NT2/D1 (cell line): ENCODE results near the gene BCL11B.

Experiments
- SUZ12 ChIP-seq: IDR thresholded peaks from 2 replicates; pipeline ENCODE4 v1.6.1; 2011; ENCODE audit not compliant: insufficient read length, insufficient read depth; ENCODE audit errors: extremely low read depth
- YY1 ChIP-seq: IDR thresholded peaks from 2 replicates; pipeline ENCODE4 v1.6.1; 2011; ENCODE audit not compliant: insufficient read length, insufficient read depth
- ZNF274 ChIP-seq: IDR thresholded peaks from 2 replicates; pipeline ENCODE4 v1.6.1; 2011; ENCODE audit warnings: mild to moderate bottlenecking, low read depth, low read length

GRCh38 chr14:99182548-99183250 is 89.3 kb downstream of the BCL11B start:
- no peak for TF ChIP-seq ZNF274
- no peak for TF ChIP-seq YY1
- TF ChIP-seq SUZ12 = no peak
